GM23338 (cell line): Measurements from ENCODE around the gene ZMAT3. TPM values are rescaled to one million over a fixed set of nuclear protein-coding genes. Genes with fewer than 3 reads are reported as not detected.

Experiments
- ATAC-seq: fragments of 200-7000 bp; cut with Tn5 transposase; 3 replicates; pipeline ENCODE4 v1.9.1; 2020
- DNase-seq: peaks from one replicate; pipeline ENCODE4 v3.0.0-alpha.2; 2015; ENCODE audit warnings: low spot score
- H2AFZ ChIP-seq: fragments of 200-600 bp; sonication (generic); 2 replicates; pipeline ENCODE4 v1.8.0; 2016; ENCODE audit warnings: antibody characterized with exemption, mild to moderate bottlenecking, moderate library complexity
- H3F3A ChIP-seq: fragments of 200-600 bp; sonication (generic); replicated peaks from 2 replicates; pipeline ENCODE4 v1.8.0; 2017; ENCODE audit warnings: antibody characterized with exemption, mixed run types, low read depth
- H3K27ac ChIP-seq: fragments of 200-600 bp; sonication (generic); 2 replicates; pipeline ENCODE4 v1.6.1; 2016; ENCODE audit warnings: low read depth
- H3K27me3 ChIP-seq: fragments of 200-600 bp; sonication (generic); 2 replicates; pipeline ENCODE4 v1.8.0; 2016; ENCODE audit warnings: mild to moderate bottlenecking, mixed run types, moderate library complexity; ENCODE audit not compliant: insufficient read depth
- H3K36me3 ChIP-seq: fragments of 200-600 bp; sonication (generic); 2 replicates; pipeline ENCODE4 v1.8.0; 2016; ENCODE audit warnings: mild to moderate bottlenecking; ENCODE audit not compliant: insufficient read depth
- H3K4me1 ChIP-seq: fragments of 200-600 bp; sonication (generic); 2 replicates; pipeline ENCODE4 v1.8.0; 2016; ENCODE audit warnings: mild to moderate bottlenecking, moderate library complexity; ENCODE audit not compliant: insufficient read depth
- H3K4me2 ChIP-seq: fragments of 200-600 bp; sonication (generic); 2 replicates; pipeline ENCODE4 v1.7.1; 2017; ENCODE audit warnings: mixed run types
- H3K4me3 ChIP-seq: fragments of 200-600 bp; sonication (generic); 2 replicates; pipeline ENCODE4 v1.6.1; 2016; ENCODE audit warnings: mixed run types
- H3K79me2 ChIP-seq: fragments of 200-600 bp; sonication (generic); replicated peaks from 2 replicates; pipeline ENCODE4 v1.8.0; 2017; ENCODE audit warnings: mild to moderate bottlenecking; ENCODE audit not compliant: insufficient read depth
- H3K9me2 ChIP-seq: fragments of 200-600 bp; sonication (generic); 2 replicates; pipeline ENCODE4 v1.8.0; 2017; ENCODE audit not compliant: insufficient read depth
- H4K20me1 ChIP-seq: fragments of 200-600 bp; sonication (generic); replicated peaks from 2 replicates; pipeline ENCODE4 v1.8.0; 2017; ENCODE audit warnings: mild to moderate bottlenecking; ENCODE audit not compliant: insufficient read depth
- H3K27ac Mint-ChIP-seq: 2 replicates; pipeline ENCODE4 v1.8.0; 2020; ENCODE audit warnings: inconsistent platforms, mild to moderate bottlenecking, moderate library complexity, mixed read lengths
- H3K27me3 Mint-ChIP-seq: 3 replicates; pipeline ENCODE4 v1.8.0; 2022; ENCODE audit warnings: low read depth, mild to moderate bottlenecking, moderate library complexity, mixed read lengths, inconsistent platforms; ENCODE audit not compliant: insufficient read depth, poor library complexity
- H3K36me3 Mint-ChIP-seq: 3 replicates; pipeline ENCODE4 v1.8.0; 2021; ENCODE audit warnings: low read depth, mild to moderate bottlenecking, inconsistent platforms, moderate library complexity, mixed read lengths
- H3K4me1 Mint-ChIP-seq: 3 replicates; pipeline ENCODE4 v1.8.0; 2020; ENCODE audit warnings: mild to moderate bottlenecking, inconsistent platforms, mixed read lengths
- H3K4me3 Mint-ChIP-seq: 3 replicates; pipeline ENCODE4 v1.8.0; 2021; ENCODE audit warnings: moderate library complexity, mild to moderate bottlenecking, inconsistent platforms, mixed read lengths
- H3K9me3 Mint-ChIP-seq: 3 replicates; pipeline ENCODE4 v1.8.0; 2020; ENCODE audit warnings: moderate library complexity, mild to moderate bottlenecking, inconsistent platforms, mixed read lengths
- CREB1 ChIP-seq: fragments of 250-450 bp; sonication (Bioruptor Pico); IDR thresholded peaks from 2 replicates; pipeline ENCODE4 v1.5.0; 2020; ENCODE audit warnings: low read depth, mild to moderate bottlenecking, moderate library complexity
- CTCF ChIP-seq, 2 experiments: fragments of 200-600 bp in 1 of 2; sonication (generic) in 1 of 2; conservative IDR thresholded peaks; 2 replicates each; pipeline versions ENCODE4 v1.5.1 to v1.6.1; 2016 to 2017; ENCODE audit warnings: antibody characterized with exemption in 2 of 2, low read depth in 2 of 2, mild to moderate bottlenecking in 2 of 2, moderate library complexity in 1 of 2
- ETS1 ChIP-seq: IDR thresholded peaks from 2 replicates; pipeline ENCODE4 v1.6.1; 2016; ENCODE audit warnings: antibody characterized with exemption
- EZH2 ChIP-seq: fragments of 200-600 bp; sonication (generic); IDR thresholded peaks from one replicate; pipeline ENCODE4 v1.8.0; 2017; ENCODE audit warnings: antibody characterized with exemption, mild to moderate bottlenecking, low read depth; ENCODE audit not compliant: unreplicated experiment
- JUNB ChIP-seq: IDR thresholded peaks from one replicate; pipeline ENCODE4 v1.6.1; 2016; ENCODE audit warnings: antibody characterized with exemption; ENCODE audit not compliant: unreplicated experiment
- NANOG ChIP-seq: IDR thresholded peaks from 2 replicates; pipeline ENCODE4 v1.6.1; 2016; ENCODE audit warnings: antibody characterized with exemption, borderline replicate concordance
- POLR2AphosphoS5 ChIP-seq: IDR thresholded peaks from 2 replicates; pipeline ENCODE4 v1.6.1; 2016; ENCODE audit warnings: antibody characterized with exemption, low read depth
- STAT1 ChIP-seq: IDR thresholded peaks from one replicate; pipeline ENCODE4 v1.6.1; 2016; ENCODE audit warnings: antibody characterized with exemption; ENCODE audit not compliant: unreplicated experiment
- ZNF331 ChIP-seq: fragments of 250-450 bp; sonication (Bioruptor Pico); IDR thresholded peaks from 2 replicates; pipeline ENCODE4 v1.5.0; 2020; ENCODE audit warnings: low read depth, mild to moderate bottlenecking, moderate library complexity
- polyA plus RNA-seq: library from polyadenylated mRNA; unstranded; fragments of >200 nt; fragmentation: Nextera tagmentation; extraction: Ambion mirVana; gene quantifications from 2 replicates; pipeline ENCODE4 v1.2.1, GENCODE V29; 2016
- total RNA-seq: library from RNA; depleted of rRNA; stranded (reverse); fragments of >200 nt; shearing (Covaris generic); gene quantifications from 2 replicates; pipeline ENCODE4 v1.2.3, GENCODE V29; 2014

The ZMAT3 gene
- total and polyA plus RNA-seq, 2 experiments from 2014 or later: 10.0 to 17.3 TPM

GRCh38 chr3:179029096-179029495, 42.5 kb downstream of the ZMAT3 start:
- peaks cover 1% of the 10 kb centered on the region for H3K27me3 Mint-ChIP-seq
- H3K4me2 ChIP-seq: no peak overlapping the region

GRCh38 chr3:179028408-179028807, 43.2 kb downstream of the ZMAT3 start:
- peaks cover 14% of the 10 kb centered on the region for H3K9me3 Mint-ChIP-seq
- DNase-seq: no peak
- H3K4me3 ChIP-seq: no peak overlapping the region
- no peak overlapping the region for H3K4me3 Mint-ChIP-seq
- 0 out of 2 replicates have a peak, but pooled peaks cover 4% of the 10 kb centered on the region for H3K4me1 ChIP-seq
- H3F3A ChIP-seq: no peaks in the 10 kb centered on the region
- H3K4me2 ChIP-seq: no peak overlapping the region
- peaks cover 5% of the 10 kb centered on the region; the same call in 2 of the 3 replicates for H3K4me1 Mint-ChIP-seq
- ATAC-seq: no peak
- no peaks in the 10 kb centered on the region for H3K27me3 ChIP-seq
- H3K9me2 ChIP-seq: peaks cover 3% of the 10 kb centered on the region; the same call in 1 of the 2 replicates
- peaks cover 1% of the 10 kb centered on the region for H3K27me3 Mint-ChIP-seq
- H3K36me3 Mint-ChIP-seq: peaks cover 22% of the 10 kb centered on the region
- no peak overlapping the region for H3K27ac ChIP-seq
- H2AFZ ChIP-seq: no peak overlapping the region
- no peaks in the 10 kb centered on the region for H3K79me2 ChIP-seq
- H4K20me1 ChIP-seq: no peaks in the 10 kb centered on the region
- H3K36me3 ChIP-seq: peaks cover 2% of the 10 kb centered on the region; the same call in 1 of the 2 replicates
- no peak overlapping the region for H3K27ac Mint-ChIP-seq
- TF ChIP-seq EZH2 (no peak), CTCF (conservative IDR thresholded peaks at IDR 0.05; ENCODE audit: low read depth in 2 of 2) (no peak), STAT1 (no peak), NANOG (no peak), ETS1 (no peak), POLR2AphosphoS5 (no peak), CREB1 (CRISPR knock-in tag) (no peak), ZNF331 (no peak)

More at GRCh38 chr3:179029096-179029495, 42.5 kb downstream of the ZMAT3 start:
- peaks cover 14% of the 10 kb centered on the region for H3K9me3 Mint-ChIP-seq
- no peak overlapping the region for H3K27ac Mint-ChIP-seq
- Histone ChIP-seq H3K9me2 (peaks cover 3% of the 10 kb centered on the region), H3K36me3 (peaks cover 2% of the 10 kb centered on the region; the same call in 1 of the 2 replicates), H2AFZ (no peak overlapping the region), H3K4me3 (no peak overlapping the region), H4K20me1 (no peaks in the 10 kb centered on the region), H3K79me2 (no peaks in the 10 kb centered on the region), H3K27ac (no peak overlapping the region), H3F3A (no peaks in the 10 kb centered on the region), H3K4me1 (0 out of 2 replicates have a peak, but pooled peaks cover 4% of the 10 kb centered on the region), H3K27me3 (no peaks in the 10 kb centered on the region)
- no peak for DNase-seq
- no peak for ATAC-seq
- H3K4me3 Mint-ChIP-seq: no peak overlapping the region
- TF ChIP-seq ETS1 (no peak), JUNB (no peak), CTCF (conservative IDR thresholded peaks at IDR 0.05; ENCODE audit: low read depth in 2 of 2) (no peak), NANOG (no peak), EZH2 (no peak)
- H3K4me1 Mint-ChIP-seq: peaks cover 5% of the 10 kb centered on the region; the same call in 2 of the 3 replicates
- peaks cover 26% of the 10 kb centered on the region for H3K36me3 Mint-ChIP-seq
